Stimulated activated CD8-positive, alpha-beta memory T cell treated with anti-CD3 and anti-CD28 coated beads, Interleukin-4, amount 100 ng/mL, for 1 hour (primary cell): Measurements from ENCODE around the gene RAB39A.

ENCODE experiments used
- DNase-seq, 2 donors: peaks; one replicate each; pipeline ENCODE4 v3.0.0-alpha.2; 2020; ENCODE audit warnings: low read depth in 2 of 2, low spot score in 1 of 2

The RAB39A gene

DNA sequence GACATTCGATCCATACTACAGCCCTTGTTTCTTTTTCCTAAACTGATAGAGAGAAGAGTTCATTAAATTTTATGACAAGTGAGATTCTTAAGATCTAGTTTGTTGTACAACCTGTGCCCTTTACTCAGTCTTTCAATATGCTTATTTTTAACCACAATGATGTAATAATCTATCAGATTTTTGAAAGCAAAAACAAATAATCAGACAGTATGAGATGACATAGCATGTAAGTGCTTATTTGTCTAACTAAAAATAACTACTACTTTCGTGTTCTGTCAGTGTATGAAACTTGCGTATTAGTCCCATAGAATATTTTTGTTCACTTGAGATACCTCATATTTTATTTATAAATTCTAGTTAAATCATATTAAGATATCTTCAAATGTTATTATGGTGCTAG is 33.2 kb downstream of the RAB39A start:
- DNase-seq: no peak

DNA sequence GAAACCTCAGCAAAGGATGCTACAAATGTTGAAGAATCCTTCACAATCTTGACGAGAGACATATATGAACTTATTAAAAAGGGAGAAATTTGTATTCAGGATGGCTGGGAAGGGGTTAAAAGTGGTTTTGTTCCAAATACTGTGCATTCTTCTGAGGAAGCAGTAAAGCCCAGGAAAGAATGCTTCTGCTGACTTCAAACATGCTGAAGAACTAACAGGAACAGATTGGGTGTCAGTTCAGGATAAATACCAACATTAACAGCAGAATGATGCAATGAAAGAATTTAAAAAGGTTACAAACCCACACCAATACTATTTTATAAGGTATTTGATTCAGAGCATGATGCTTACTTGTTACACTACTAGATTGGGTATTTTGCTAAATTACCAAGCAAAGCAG is 33.9 kb downstream of the RAB39A start:
- no peak for DNase-seq

DNA sequence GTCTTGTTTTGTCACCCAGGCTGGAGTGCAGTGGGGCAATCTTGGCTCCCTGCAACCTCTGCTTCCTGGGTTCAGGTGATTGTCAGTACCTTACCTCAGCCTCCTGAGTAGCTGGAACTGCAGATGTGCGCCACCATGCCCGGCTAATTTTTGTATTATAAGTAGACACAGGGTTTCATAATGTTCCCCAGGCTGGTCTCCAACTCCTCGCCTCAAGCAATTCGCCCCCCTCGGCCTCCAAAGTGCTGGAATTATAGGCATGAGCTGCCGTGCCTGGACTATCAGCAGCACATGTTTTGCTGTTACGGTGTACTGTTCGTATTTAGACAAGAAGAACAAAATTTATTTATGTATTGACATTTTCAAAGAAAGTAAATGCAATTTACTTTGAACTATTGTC is 34.8 kb downstream of the RAB39A start:
- no peak for DNase-seq

DNA sequence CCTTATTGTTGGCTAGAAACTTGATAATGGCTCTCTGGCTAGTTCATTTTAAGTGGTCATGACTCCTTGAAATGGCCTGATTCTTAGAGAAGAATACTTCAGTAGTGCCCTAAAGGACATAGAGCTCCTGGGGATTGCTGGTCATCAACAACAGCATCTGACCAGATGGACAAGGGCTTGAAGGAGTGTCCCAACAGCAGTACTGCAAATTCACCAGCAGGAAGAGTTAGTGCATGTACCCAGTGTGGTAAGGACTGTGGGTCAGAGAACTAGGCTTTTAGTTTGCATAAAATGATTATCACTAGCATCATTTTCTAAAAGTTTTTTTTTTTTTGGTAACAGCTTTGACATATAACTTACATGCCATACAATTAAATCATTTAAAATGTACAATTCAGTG is 41.0 kb downstream of the RAB39A start:
- no peak for DNase-seq

DNA sequence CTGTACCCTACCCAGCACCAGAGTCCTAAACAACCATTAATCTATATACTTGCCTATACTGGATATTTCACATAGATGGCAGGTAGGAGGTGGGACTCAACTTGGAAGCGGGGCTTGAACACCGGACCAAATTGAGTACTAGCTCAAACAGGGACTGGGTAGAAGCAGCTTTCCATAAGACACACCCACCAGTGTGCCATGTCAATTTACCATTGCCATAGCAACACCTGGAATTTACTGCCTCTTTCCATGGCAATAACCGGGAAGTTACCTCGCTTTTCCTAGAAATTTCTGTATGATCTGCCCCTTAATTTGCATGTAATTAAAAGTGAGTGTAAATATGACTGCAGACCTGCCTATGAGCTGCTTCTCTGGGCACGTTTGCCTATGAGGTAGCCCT is 41.8 kb downstream of the RAB39A start:
- DNase-seq: no peak

DNA sequence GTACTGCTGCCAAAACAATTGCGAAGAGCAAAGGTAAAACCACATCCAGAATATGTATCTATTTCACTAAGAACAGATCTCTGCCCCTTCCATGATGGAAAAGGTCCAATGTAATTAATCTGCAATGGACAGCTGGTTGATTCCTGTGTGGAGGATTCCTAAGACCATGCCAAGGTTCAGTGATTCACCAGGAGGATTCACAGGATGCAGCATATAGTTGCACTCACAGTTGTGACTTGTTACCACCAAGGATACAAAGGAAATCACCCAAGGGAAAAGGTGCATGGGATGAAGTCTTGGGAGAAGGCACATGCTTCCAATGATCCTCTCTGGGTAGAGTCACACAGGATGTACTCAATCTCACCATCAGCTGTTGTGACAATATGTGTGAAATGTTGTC is 45.4 kb downstream of the RAB39A start:
- no peak for DNase-seq

DNA sequence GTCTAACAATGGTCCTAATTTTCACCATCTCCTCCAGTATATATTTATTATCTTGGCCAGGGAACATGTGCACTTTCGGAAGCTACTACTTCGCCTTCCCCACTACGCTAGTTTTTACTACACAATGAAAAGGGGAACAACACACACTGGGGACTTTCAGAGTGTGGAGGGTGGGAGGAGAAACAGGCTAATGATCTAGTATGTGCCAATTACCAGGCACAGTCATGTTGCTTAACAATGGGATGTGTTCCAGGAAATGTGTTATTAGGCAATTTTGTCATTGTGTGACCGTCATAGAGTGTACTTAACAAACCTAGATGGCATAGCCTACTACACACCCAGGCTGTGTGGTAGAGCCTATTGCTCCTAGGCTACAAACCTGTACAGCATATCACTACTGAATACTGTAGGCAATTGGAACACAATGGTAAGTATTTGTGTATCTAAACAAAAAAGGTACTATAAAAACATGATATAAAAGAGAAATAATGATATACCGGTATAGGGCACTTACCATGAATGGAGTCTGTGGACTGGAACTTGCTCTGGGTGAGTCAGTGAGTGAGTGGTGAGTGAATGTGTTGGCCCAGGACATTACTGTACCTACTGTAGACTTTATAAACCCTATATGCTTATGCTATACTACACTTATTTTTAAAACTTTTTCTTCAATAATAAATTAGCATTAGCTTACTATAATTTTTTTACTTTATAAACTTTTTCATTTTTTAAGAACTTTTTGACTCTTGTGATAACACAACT is 60.3 kb downstream of the RAB39A start:
- no peak for DNase-seq

DNA sequence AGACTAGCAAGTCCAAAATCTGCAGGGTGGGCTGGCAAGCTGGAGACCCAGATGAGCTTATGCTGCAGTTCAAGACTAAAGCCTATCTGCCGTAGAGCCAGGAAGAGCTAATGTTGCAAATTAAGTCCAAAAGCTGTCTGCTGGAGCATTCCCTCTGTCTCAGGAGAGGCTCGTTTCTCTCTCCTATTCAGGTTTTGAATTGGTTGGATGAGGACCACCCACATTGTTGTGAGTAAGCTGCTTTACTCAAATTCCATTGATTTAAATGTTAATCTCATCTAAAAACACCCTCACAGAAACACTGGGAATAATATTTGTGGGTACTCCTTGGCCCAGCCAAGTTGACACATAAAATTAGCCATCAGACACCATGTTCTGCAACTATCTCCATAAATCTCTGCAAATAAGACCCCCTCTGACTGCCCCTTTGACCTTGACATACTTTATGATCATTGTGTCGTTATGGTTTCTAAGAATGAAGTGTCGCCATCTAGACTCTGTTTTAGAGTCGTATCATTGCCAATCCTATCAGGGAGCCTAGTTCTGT is 63.7 kb downstream of the RAB39A start:
- DNase-seq: no peak

DNA sequence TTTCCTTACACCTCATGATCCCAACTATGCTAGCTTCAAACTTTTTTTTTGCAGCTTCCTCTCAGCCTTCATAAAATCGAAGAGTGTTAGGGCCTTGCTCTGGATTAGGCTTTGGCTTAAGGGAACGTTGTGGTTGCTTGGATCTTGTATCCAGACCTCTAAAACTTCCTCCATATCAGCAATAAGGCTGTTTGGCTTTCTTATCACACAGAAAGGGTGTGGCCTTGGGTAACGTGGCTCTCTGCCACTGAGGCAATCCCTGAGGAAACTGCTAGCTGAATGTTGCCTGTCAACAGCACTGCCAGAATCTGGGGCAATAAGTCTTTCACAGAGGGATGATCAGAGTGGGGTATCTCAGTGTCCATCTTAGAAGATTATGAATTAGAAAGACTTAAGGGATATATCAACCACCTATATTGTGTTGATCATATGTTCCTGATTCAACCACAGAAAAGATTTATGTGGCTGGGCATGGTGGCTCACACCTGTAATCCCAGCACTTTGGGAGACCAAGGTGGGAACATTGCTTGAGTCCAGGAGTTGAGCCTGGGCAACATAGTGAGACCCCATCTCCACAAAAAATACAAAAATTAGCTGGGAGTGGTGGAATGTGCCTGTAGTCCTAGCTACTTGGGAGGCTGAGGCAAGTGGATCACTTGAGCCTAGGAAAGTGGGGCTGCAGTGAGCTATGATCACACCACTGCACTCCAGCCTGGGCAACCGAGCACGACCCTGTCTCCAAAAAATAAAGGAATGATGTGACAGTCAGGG is 67.9 kb downstream of the RAB39A start:
- DNase-seq: no peak

DNA sequence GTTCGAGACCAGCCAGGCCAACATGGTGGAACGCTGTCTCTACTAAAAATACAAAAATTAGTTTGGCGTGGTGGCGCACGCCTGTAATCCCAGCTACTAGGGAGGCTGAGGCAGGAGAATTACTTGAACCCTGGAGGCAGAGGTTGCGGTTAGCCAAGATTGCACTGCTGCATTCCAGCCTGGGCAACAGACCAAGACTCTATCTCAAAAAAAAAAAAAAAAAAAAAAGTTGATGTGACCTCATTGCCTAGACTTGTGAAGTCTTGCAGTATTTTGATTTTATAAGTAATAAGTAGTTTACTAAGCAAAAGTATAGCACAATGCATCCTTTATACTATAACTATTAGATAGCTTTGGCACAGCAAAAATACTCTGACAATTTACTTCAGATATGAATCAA is 70.5 kb downstream of the RAB39A start:
- DNase-seq: no peak

DNA sequence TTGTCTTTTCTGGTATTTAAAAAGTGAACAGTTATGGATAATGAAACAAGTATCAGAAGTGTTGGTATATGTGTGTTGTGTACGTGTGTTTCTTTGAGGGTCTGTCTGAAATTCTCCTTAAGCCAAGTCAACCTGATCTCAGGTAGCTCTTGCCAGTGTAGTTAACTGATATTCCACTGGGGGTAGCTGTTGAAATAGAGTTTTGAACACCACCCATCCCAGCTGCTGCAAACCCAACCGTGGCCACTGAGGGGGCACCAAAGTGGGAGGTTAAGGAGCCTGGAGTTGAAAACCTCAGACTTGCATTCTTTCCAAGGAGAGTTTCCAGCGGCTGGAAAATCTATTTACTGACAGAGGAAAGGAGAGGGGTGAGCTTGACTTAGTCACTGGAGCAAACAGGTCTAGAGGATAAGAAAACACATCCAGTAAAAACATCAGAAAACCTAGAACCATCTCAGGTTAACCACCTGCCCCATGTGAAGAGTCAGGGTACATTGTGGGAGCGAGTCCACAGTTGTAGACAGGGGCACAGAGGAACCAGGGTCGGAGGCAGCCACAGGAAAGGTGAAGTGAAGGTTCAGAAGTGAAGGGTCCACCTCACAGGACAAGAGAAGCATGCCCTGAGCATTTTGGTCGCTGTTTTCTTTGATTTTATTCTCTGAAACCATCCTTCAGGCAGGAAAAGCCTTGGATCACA is 71.7 kb downstream of the RAB39A start:
- DNase-seq: no peak

DNA sequence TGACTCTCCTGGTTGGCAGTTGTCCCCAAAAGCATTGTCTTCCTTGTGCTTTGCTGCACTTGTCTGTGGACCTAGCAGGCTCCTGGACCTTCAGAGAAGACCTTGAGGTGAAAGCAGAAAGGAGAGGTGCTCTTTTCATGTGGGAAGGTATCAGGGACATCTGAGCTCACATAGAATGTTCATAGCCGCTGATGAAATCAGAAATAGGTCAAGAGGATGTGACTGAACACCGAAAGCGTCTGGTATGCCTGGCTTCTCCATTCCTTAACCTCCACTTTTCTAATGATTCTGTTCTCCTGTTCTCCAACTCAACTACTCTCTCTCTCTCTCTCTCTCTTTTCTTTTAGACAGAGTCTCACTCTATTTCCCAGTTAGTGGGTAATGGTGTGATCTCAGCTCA is 74.2 kb downstream of the RAB39A start:
- no peak for DNase-seq

DNA sequence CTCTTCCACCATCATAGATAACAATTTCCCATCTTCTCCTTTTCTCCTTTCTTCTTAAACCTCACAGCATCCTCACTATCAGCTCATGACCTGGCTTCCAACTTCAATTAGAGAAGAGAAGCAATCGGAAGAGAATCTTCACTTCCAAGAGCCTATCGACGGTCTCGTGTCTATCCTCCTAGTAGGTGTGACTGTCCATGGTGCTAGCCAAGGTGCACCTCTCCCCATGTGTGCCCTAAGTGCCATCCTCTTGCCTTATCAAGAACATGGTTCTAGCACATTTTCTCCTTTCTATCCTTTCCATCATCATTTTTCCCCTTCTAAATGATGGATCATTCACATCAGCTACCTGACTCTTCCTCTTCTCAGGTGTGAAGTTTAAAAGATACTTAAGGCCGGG is 75.4 kb downstream of the RAB39A start:
- no peak for DNase-seq

DNA sequence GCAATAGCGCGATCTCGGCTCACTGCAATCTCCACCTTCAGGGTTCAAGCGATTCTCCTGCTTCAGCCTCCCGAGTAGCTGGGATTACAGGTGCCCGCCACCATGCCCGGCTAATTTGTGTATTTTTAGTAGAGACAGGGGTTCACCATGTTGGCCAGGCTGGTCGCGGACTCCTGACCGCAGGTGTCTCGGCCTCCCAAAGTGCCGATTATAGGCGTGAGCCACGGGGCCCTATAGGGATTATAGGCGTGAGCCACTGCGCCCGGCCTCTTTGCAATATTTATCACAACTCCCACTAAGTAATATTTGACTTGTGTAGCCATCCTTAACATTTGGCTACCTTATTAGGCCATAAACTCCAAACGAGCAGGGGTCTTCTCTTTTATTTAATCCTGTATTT is 79.6 kb downstream of the RAB39A start:
- DNase-seq: no peak

DNA sequence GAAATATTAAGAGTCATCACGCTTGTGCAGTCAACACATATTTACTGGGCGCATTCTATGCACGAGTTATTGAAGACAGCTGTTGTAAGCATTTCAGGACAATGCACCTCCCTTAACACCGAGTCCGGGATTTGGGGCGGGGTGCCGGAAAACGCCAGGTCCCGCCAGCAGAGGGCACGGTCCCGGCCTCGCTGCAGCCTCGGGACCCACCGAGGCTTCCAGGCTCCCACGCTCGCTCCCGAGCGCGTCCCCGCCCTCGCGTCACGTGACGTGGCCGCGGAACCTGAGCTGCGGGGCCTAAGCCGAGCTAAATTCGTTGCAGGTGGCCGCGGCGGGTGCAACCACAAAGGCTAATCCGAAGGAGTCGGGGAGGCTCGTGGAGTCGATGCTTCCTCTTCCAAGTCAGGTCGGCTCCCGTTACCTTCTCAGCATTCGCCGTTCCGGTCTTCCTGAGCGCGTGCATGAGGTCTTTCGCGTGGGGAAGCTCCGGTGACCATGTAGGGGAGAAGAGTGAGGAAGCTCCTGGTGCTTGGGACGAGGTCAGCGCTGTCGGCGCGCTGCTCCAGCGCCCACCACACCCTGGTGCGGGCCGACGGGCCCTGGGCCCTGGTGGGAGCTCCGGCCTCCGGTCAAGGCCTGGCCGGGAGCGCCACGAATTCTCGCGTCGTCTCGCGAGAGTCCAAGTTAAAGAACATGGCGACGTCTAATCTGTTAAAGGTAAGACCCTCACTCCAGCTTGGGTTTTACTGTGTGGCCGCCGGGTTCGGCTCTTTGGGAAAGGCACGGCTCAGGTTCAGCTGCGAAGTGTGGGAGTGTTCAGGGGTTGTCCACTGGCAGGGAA is 80.6 kb downstream of the RAB39A start, which contains the start of gene CUL5:
Gene CUL5 (plus strand): TSS at position 243 of the 841 bp plus-strand sequence. CDS start 451 bp downstream, at position 694.
- DNase-seq: peak; percentile 63 to 76

DNA sequence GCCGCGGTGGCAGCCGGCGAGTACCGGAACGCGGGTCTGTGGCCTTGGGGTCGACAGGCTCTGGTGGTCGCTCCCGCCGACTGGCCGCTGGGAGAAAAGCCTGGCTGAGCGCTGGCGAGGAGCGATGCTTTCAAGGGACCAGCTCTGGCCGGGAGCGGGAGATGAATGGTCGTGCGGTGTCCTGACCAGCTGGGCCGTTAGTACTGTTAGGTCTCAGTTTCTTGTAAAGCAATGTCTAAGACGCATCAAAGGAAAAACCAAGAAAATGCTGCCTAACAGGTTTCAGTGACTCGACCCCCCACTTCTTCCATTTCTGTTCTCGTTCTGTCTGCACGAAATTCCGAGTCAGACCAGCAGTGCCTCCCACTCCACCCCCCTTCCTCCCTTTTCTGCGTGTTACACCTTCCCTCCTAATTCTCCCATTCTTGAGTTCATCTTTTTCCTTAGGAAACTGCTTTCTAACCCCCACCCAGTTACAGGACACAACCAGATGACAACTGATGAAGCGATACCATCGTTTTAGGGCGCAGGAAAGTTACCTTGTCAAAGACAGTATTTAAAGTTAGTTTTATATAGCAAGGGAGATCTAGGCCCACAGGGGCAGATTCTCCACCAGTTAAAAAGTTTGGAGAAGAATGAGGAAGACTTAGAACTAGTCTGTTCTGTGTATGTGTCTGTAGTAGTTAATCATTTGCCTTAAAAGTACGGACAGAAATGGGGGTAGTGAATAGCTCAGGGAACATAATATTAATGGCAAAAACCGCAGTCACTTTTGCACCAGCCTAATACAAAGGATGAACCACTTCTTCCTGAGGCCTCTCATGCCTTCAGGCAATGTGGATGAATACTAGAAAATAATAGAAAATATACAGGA is 81.5 kb downstream of the RAB39A start:
- no peak for DNase-seq

DNA sequence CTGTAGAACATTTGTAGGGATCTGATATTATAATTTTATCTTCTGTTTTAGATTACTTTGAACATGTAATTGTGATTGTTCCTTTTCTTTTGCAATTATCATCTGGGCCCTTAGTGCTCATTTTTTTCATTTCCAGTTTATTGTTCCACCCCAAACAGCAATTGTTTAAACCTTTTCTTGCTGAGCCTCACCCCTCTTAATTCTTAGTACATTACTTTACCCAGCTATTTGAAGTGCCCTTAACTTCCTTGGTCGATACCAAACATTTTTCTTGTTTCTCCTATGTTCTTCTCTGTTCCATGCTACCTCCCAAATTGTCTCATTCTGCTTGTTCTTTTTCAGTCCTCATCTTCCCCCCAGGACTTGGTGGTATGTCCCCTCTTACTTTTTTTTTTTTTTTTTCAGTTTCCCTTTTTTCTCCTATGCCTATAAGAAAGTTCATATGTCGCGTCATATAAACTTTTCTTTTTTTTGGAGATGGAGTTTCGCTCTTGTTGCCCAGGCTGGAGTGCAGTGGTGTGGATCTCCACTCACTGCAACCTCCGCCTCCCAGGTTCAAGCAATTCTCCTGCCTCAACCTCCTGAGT is 84.0 kb downstream of the RAB39A start:
- no peak for DNase-seq
